Measurements from ENCODE around the gene TCFL5. TPM values are rescaled to one million over a fixed set of nuclear protein-coding genes. Genes with fewer than 3 reads are reported as not detected.

The TCFL5 gene
- total RNA-seq, 4 donors from 2014 or later: 12.0 to 28.9 (median 13.8) TPM

- TF ChIP-seq POLR2A (IDR thresholded peaks at IDR 0.05): peak; percentile 42 to 59
- peak; percentile 82 for TF ChIP-seq POLR2AphosphoS5 (IDR thresholded peaks at IDR 0.05)
- no peak for TF ChIP-seq CTCF (IDR thresholded peaks at IDR 0.05)
- TF ChIP-seq EP300 (IDR thresholded peaks at IDR 0.05): no peak
- peak; percentile 55 for ATAC-seq
- Histone ChIP-seq H3K4me1 (peaks cover 0 to 41% (median 23%) of the 10 kb centered on the region in 3 donors), H3K4me3 (peak within 1 kb of the TSS; percentile 66 to 88), H3K27me3 (no peaks in the 10 kb centered on the region), H3K9me3 (no peaks in the 10 kb centered on the region), H3K27ac (peak within 1 kb of the TSS; percentile 54 to 95 (median 88)), H3K36me3 (peaks cover 0 to 52% of the 10 kb centered on the region in 2 donors)
- no CpG with 5 or more reads among the region's 77 CpGs for WGBS, 2 donors (ENCODE audit: low coverage in 1 of 2)
These were observed 56.9 kb downstream of the TCFL5 start, which contains the start of gene OGFR for GRCh38 chr20:62804627-62805154. TSS of gene OGFR (plus strand) at chr20:62804835. CDS start at chr20:62804860, 25 bp downstream.

GRCh38 chr20:62804021-62804626 lies 57.5 kb downstream of the TCFL5 start:
- Histone ChIP-seq H3K27ac (peak overlapping the region; percentile 54 to 95 (median 88)), H3K4me1 (peaks cover 0 to 41% (median 23%) of the 10 kb centered on the region in 3 donors), H3K27me3 (no peaks in the 10 kb centered on the region), H3K4me3 (peak overlapping the region; percentile 66 to 88), H3K9me3 (no peaks in the 10 kb centered on the region), H3K36me3 (peaks cover 0 to 52% of the 10 kb centered on the region in 2 donors)
- peak; percentile 11 for ATAC-seq
- WGBS, 2 donors (ENCODE audit: low coverage in 1 of 2): 20 to 67% methylated on average over 1 to 6 of the region's 25 CpGs
- TF ChIP-seq POLR2A (IDR thresholded peaks at IDR 0.05) (no peak), EP300 (IDR thresholded peaks at IDR 0.05) (no peak), POLR2AphosphoS5 (IDR thresholded peaks at IDR 0.05) (no peak), CTCF (IDR thresholded peaks at IDR 0.05) (peak in 1 of 4 experiments; percentile 12)

- TF ChIP-seq CTCF (IDR thresholded peaks at IDR 0.05) (no peak), EP300 (IDR thresholded peaks at IDR 0.05) (no peak), POLR2AphosphoS5 (IDR thresholded peaks at IDR 0.05) (no peak), POLR2A (IDR thresholded peaks at IDR 0.05) (no peak)
- WGBS, 2 donors (ENCODE audit: low coverage in 1 of 2): no CpG with 5 or more reads among the region's 22 CpGs
- ATAC-seq: no peak
- H3K4me1 ChIP-seq: peaks cover 0 to 44% (median 18%) of the 10 kb centered on the region in 3 donors
- H3K36me3 ChIP-seq: peaks cover 0 to 47% of the 10 kb centered on the region in 2 donors
- no peaks in the 10 kb centered on the region for H3K9me3 ChIP-seq
- no peaks in the 10 kb centered on the region for H3K27me3 ChIP-seq
- no peak overlapping the region for H3K27ac ChIP-seq
- H3K4me3 ChIP-seq: no peak overlapping the region
These were observed 59.5 kb downstream of the TCFL5 start for GRCh38 chr20:62802026-62802712.

- no peak for ATAC-seq
These were observed 60.2 kb downstream of the TCFL5 start for GRCh38 chr20:62801284-62802010.

More at GRCh38 chr20:62801284-62802010, 60.2 kb downstream of the TCFL5 start:
- H3K4me3 ChIP-seq: no peak overlapping the region
- H3K36me3 ChIP-seq: peaks cover 0 to 40% of the 10 kb centered on the region in 2 donors
- WGBS, 2 donors (ENCODE audit: low coverage in 1 of 2): 100% methylated on average over 1 of the region's 15 CpGs; no CpG with 5 or more reads in 1 of the 2 donors
- no peaks in the 10 kb centered on the region for H3K27me3 ChIP-seq
- no peak overlapping the region for H3K27ac ChIP-seq
- TF ChIP-seq CTCF (IDR thresholded peaks at IDR 0.05) (no peak), POLR2AphosphoS5 (IDR thresholded peaks at IDR 0.05) (no peak)
- H3K9me3 ChIP-seq: no peaks in the 10 kb centered on the region
- peaks cover 0 to 41% (median 14%) of the 10 kb centered on the region in 3 donors for H3K4me1 ChIP-seq
